Lower leg skin (tissue), 3 donors: Measurements from ENCODE around the gene ANXA4.

Source experiments
- POLR2A ChIP-seq, 2 donors: fragments of 450-650 bp; IDR thresholded peaks; one replicate each; pipeline ENCODE4 v1.6.1; 2016 to 2017; ENCODE audit warnings: antibody characterized with exemption in 2 of 2, mild to moderate bottlenecking in 1 of 2, moderate library complexity in 1 of 2
- TF ChIP-seq, protein P1 (sequence below), 3 donors: fragments of 450-650 bp; IDR thresholded peaks; one replicate each; pipeline ENCODE4 v1.5.1; 2016; ENCODE audit warnings: antibody characterized with exemption in 3 of 3, mild to moderate bottlenecking in 3 of 3, moderate library complexity in 2 of 3

DNA sequence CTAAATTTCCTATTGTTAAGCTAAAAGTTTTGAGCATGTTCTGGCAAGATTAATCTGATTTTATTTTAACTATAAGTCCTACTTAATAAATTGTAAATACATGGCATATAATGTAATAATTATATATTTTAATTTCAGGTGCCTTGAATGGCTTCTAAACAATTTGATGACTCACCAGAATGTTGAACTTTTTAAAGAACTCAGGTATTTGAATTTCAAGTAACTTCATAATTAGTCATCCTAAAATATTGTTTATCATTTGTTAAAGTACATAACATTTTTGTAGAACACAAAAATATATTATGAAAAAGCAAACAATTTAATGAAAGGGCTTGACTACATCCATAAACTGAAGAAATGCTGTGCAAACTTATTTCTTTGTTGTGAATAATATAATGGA, 102.1 kb downstream of the ANXA4 start:
- TF ChIP-seq, protein P1, sequence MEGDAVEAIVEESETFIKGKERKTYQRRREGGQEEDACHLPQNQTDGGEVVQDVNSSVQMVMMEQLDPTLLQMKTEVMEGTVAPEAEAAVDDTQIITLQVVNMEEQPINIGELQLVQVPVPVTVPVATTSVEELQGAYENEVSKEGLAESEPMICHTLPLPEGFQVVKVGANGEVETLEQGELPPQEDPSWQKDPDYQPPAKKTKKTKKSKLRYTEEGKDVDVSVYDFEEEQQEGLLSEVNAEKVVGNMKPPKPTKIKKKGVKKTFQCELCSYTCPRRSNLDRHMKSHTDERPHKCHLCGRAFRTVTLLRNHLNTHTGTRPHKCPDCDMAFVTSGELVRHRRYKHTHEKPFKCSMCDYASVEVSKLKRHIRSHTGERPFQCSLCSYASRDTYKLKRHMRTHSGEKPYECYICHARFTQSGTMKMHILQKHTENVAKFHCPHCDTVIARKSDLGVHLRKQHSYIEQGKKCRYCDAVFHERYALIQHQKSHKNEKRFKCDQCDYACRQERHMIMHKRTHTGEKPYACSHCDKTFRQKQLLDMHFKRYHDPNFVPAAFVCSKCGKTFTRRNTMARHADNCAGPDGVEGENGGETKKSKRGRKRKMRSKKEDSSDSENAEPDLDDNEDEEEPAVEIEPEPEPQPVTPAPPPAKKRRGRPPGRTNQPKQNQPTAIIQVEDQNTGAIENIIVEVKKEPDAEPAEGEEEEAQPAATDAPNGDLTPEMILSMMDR (IDR thresholded peaks at IDR 0.05): no peak
- TF ChIP-seq POLR2A (IDR thresholded peaks at IDR 0.05): no peak
